HepG2 (cell line): Measurements from ENCODE around the gene ZNF382. TPM values are rescaled to one million over a fixed set of nuclear protein-coding genes. Genes with fewer than 3 reads are reported as not detected.

ENCODE experiments used
- CBX5 ChIP-seq: sonication (generic); formaldehyde crosslinking; IDR thresholded peaks from 2 replicates; pipeline ENCODE4 v1.4.0; 2020; ENCODE audit warnings: missing genetic modification reagents, borderline replicate concordance
- ELF3 ChIP-seq: IDR thresholded peaks from 2 replicates; pipeline ENCODE4 v1.6.1; 2016; ENCODE audit warnings: missing genetic modification reagents, missing compliant biosample characterization
- KAT8 ChIP-seq: IDR thresholded peaks from 2 replicates; pipeline ENCODE4 v1.6.1; 2016; ENCODE audit warnings: missing genetic modification reagents, missing compliant biosample characterization
- NFRKB ChIP-seq: fragments of 450-650 bp; IDR thresholded peaks from 2 replicates; pipeline ENCODE4 v1.6.1; 2017
- POGZ ChIP-seq: sonication (generic); formaldehyde crosslinking; IDR thresholded peaks from 2 replicates; pipeline ENCODE4 v1.4.0; 2020; ENCODE audit warnings: mild to moderate bottlenecking, missing genetic modification reagents
- SAP130 ChIP-seq: IDR thresholded peaks from 2 replicates; pipeline ENCODE4 v1.6.1; 2016; ENCODE audit warnings: low read depth
- SKI ChIP-seq: fragments of 450-650 bp; IDR thresholded peaks from one replicate; pipeline ENCODE4 v1.6.1; 2018; ENCODE audit warnings: mild to moderate bottlenecking; ENCODE audit not compliant: partially characterized antibody
- SNAPC2 ChIP-seq: sonication (generic); formaldehyde crosslinking; IDR thresholded peaks from 2 replicates; pipeline ENCODE4 v1.8.1; 2022; ENCODE audit warnings: mild to moderate bottlenecking, missing genetic modification reagents
- SRF ChIP-seq: IDR thresholded peaks from 2 replicates; pipeline ENCODE4 v1.6.1; 2011; ENCODE audit warnings: mild to moderate bottlenecking, low read depth, low read length, moderate library complexity
- SYNCRIP ChIP-seq: fragments of 200-400 bp; formaldehyde crosslinking; IDR thresholded peaks from 2 replicates; pipeline ENCODE4 v1.6.1; 2018; ENCODE audit warnings: mild to moderate bottlenecking, low read depth, low read length; ENCODE audit not compliant: insufficient read depth
- TBX2 ChIP-seq: sonication (generic); formaldehyde crosslinking; IDR thresholded peaks from 2 replicates; pipeline ENCODE4 v1.5.0; 2020; ENCODE audit warnings: missing genetic modification reagents, mild to moderate bottlenecking, borderline replicate concordance
- ZBTB3 ChIP-seq: sonication (generic); formaldehyde crosslinking; IDR thresholded peaks from 2 replicates; pipeline ENCODE4 v1.4.0; 2020; ENCODE audit warnings: low read depth, mild to moderate bottlenecking, moderate library complexity, missing genetic modification reagents, borderline replicate concordance
- ZBTB8A ChIP-seq: sonication (generic); formaldehyde crosslinking; IDR thresholded peaks from 2 replicates; pipeline ENCODE4 v1.4.0; 2020; ENCODE audit warnings: mild to moderate bottlenecking, low read depth, missing genetic modification reagents, borderline replicate concordance
- ZNF30 ChIP-seq: sonication (generic); formaldehyde crosslinking; IDR thresholded peaks from 2 replicates; pipeline ENCODE4 v1.5.0; 2020; ENCODE audit warnings: mild to moderate bottlenecking, missing genetic modification reagents
- ZNF337 ChIP-seq: sonication (generic); formaldehyde crosslinking; IDR thresholded peaks from 2 replicates; pipeline ENCODE4 v1.5.1; 2020; ENCODE audit warnings: missing genetic modification reagents, low read depth, mild to moderate bottlenecking, borderline replicate concordance
- ZNF33A ChIP-seq: sonication (generic); formaldehyde crosslinking; IDR thresholded peaks from 2 replicates; pipeline ENCODE4 v1.5.1; 2020; ENCODE audit warnings: missing genetic modification reagents, mild to moderate bottlenecking, moderate library complexity, borderline replicate concordance
- ZNF672 ChIP-seq: sonication (generic); formaldehyde crosslinking; IDR thresholded peaks from 2 replicates; pipeline ENCODE4 v1.8.1; 2022; ENCODE audit warnings: missing genetic modification reagents
- ZNF792 ChIP-seq: IDR thresholded peaks from 2 replicates; pipeline ENCODE4 v1.6.1; 2016
- polyA plus RNA-seq, 8 experiments: library from polyadenylated mRNA; depleted of rRNA in 3 of 8; stranded (reverse) in 7 of 8; unstranded in 1 of 8; fragments of >200 nt; fragmentation: Illumina TruSeq in 4 of 8; extraction: Trizol in 4 of 8; gene quantifications; 2 replicates each; pipeline versions ENCODE4 v1.2.1 to v1.2.3, GENCODE V29; 2011 to 2016; ENCODE audit warnings: low read depth in 4 of 8, missing spikeins in 1 of 8, mixed read lengths in 1 of 8; ENCODE audit not compliant: insufficient read depth in 1 of 8
- total RNA-seq, 5 experiments: library from RNA; depleted of rRNA; stranded (reverse); fragments of >200 nt; fragmentation: Illumina TruSeq; extraction: Trizol; gene quantifications; 2 replicates each; pipeline ENCODE4 v1.2.3, GENCODE V29; 2016; ENCODE audit warnings: low read depth in 1 of 5
- TF ChIP-seq, protein P1 (sequence below): sonication (generic); formaldehyde crosslinking; IDR thresholded peaks from 2 replicates; pipeline ENCODE4 v1.4.0; 2020; ENCODE audit warnings: low read depth, mild to moderate bottlenecking, missing genetic modification reagents
- TF ChIP-seq, protein P2 (sequence below): IDR thresholded peaks from 2 replicates; pipeline ENCODE4 v1.6.1; 2016; ENCODE audit warnings: missing compliant biosample characterization, missing genetic modification reagents, borderline replicate concordance
- TF ChIP-seq, protein P3 (sequence below): sonication (generic); formaldehyde crosslinking; IDR thresholded peaks from 2 replicates; pipeline ENCODE4 v1.4.0; 2020; ENCODE audit warnings: missing genetic modification reagents
- TF ChIP-seq, protein P4 (sequence below): IDR thresholded peaks from 2 replicates; pipeline ENCODE4 v1.6.1; 2018; ENCODE audit warnings: missing genetic modification reagents, mild to moderate bottlenecking, missing compliant biosample characterization
- TF ChIP-seq, protein P5 (sequence below): sonication (generic); formaldehyde crosslinking; IDR thresholded peaks from 2 replicates; pipeline ENCODE4 v1.4.0; 2020; ENCODE audit warnings: missing genetic modification reagents

ZNF382 gene
- total and polyA plus RNA-seq, 2 of the 13 experiments (the other 11 are each of a cell fraction or from before 2014, with no cell fraction given), result 2.3 to 6.8 TPM

DNA sequence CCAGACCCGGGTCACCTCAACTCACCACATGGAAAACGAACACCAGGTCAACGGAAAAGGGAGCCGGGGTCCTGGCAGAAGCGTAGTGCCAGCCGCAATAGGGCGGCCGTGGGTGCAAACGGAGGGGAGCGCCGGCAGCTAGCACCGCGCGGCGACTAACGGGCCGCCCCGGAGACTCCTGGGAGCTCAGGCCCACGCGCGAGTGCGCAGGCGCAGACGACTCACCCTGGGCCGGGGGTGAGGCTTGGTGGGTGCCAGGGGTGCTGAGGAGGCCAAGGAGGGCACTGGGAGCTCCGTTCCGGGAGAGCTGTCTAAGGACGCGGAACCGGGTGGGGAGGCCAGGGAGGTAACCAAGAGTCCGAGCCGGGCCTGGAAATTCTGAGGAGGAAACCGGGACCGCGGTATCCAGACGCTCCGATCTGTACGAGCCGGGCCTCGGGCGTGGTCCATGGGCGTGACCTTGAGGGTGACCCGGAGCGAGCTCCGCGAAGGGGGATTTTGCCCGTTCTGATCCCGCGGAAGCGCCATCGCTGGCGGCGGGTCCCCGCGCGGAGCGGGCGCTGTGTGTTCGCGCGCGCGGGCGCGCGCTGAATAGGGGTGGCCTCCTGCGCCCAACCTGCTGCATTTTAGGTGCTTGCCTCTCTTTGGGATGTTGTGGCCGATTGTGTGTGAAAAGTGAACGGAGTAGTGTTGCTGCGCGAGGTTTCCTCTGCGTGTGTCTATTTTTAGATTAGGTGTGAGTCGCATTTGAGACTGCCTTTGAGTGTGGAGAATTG is at the start of gene ZNF382 (continued):
- TF ChIP-seq ZBTB8A (CRISPR knock-in tag) (no peak), TBX2 (no peak; the same call in 1 of the 2 replicates), ELF3 (CRISPR knock-in tag) (no peak), ZNF792 (CRISPR knock-in tag) (no peak), NFRKB (no peak), SRF (no peak), ZNF30 (CRISPR knock-in tag) (peak; percentile 24; the same call in 1 of the 2 replicates), ZBTB3 (CRISPR knock-in tag) (no peak), ZNF672 (no peak), ZNF33A (peak; percentile 88; the same call in 1 of the 2 replicates), ZNF337 (CRISPR knock-in tag) (no peak), KAT8 (CRISPR knock-in tag) (peak; percentile 40; the same call in 1 of the 2 replicates), SYNCRIP (no peak), POGZ (CRISPR knock-in tag) (peak; percentile 26; the same call in 1 of the 2 replicates), SAP130 (CRISPR knock-in tag) (peak; percentile 13; the same call in 1 of the 2 replicates), SNAPC2 (CRISPR knock-in tag) (no peak), SKI (no peak), CBX5 (no peak)
- TF ChIP-seq, protein P1, sequence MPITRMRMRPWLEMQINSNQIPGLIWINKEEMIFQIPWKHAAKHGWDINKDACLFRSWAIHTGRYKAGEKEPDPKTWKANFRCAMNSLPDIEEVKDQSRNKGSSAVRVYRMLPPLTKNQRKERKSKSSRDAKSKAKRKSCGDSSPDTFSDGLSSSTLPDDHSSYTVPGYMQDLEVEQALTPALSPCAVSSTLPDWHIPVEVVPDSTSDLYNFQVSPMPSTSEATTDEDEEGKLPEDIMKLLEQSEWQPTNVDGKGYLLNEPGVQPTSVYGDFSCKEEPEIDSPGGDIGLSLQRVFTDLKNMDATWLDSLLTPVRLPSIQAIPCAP (CRISPR knock-in tag), result 0 out of 2 replicates have a peak, but pooled peaks have one; percentile 37
- TF ChIP-seq, protein P2, sequence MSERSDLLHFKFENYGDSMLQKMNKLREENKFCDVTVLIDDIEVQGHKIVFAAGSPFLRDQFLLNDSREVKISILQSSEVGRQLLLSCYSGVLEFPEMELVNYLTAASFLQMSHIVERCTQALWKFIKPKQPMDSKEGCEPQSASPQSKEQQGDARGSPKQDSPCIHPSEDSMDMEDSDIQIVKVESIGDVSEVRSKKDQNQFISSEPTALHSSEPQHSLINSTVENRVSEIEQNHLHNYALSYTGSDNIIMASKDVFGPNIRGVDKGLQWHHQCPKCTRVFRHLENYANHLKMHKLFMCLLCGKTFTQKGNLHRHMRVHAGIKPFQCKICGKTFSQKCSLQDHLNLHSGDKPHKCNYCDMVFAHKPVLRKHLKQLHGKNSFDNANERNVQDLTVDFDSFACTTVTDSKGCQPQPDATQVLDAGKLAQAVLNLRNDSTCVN (CRISPR knock-in tag), result no peak
- TF ChIP-seq, protein P3, sequence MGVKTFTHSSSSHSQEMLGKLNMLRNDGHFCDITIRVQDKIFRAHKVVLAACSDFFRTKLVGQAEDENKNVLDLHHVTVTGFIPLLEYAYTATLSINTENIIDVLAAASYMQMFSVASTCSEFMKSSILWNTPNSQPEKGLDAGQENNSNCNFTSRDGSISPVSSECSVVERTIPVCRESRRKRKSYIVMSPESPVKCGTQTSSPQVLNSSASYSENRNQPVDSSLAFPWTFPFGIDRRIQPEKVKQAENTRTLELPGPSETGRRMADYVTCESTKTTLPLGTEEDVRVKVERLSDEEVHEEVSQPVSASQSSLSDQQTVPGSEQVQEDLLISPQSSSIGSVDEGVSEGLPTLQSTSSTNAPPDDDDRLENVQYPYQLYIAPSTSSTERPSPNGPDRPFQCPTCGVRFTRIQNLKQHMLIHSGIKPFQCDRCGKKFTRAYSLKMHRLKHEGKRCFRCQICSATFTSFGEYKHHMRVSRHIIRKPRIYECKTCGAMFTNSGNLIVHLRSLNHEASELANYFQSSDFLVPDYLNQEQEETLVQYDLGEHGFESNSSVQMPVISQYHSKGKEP (CRISPR knock-in tag), result no peak
- TF ChIP-seq, protein P4, sequence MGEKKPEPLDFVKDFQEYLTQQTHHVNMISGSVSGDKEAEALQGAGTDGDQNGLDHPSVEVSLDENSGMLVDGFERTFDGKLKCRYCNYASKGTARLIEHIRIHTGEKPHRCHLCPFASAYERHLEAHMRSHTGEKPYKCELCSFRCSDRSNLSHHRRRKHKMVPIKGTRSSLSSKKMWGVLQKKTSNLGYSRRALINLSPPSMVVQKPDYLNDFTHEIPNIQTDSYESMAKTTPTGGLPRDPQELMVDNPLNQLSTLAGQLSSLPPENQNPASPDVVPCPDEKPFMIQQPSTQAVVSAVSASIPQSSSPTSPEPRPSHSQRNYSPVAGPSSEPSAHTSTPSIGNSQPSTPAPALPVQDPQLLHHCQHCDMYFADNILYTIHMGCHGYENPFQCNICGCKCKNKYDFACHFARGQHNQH, result no peak
- TF ChIP-seq, protein P5, sequence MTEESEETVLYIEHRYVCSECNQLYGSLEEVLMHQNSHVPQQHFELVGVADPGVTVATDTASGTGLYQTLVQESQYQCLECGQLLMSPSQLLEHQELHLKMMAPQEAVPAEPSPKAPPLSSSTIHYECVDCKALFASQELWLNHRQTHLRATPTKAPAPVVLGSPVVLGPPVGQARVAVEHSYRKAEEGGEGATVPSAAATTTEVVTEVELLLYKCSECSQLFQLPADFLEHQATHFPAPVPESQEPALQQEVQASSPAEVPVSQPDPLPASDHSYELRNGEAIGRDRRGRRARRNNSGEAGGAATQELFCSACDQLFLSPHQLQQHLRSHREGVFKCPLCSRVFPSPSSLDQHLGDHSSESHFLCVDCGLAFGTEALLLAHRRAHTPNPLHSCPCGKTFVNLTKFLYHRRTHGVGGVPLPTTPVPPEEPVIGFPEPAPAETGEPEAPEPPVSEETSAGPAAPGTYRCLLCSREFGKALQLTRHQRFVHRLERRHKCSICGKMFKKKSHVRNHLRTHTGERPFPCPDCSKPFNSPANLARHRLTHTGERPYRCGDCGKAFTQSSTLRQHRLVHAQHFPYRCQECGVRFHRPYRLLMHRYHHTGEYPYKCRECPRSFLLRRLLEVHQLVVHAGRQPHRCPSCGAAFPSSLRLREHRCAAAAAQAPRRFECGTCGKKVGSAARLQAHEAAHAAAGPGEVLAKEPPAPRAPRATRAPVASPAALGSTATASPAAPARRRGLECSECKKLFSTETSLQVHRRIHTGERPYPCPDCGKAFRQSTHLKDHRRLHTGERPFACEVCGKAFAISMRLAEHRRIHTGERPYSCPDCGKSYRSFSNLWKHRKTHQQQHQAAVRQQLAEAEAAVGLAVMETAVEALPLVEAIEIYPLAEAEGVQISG (CRISPR knock-in tag), result no peak
